CD4-positive, alpha-beta memory T cell (primary cell): ENCODE results near the gene ERCC5. TPM values are rescaled to one million over a fixed set of nuclear protein-coding genes. Genes with fewer than 3 reads are reported as not detected.
A peak's percentile ranks its signal among the peaks of the same experiment; 100 is the strongest.

Source experiments
- CTCF ChIA-PET: fragments of 350-600 bp; sonication (Branson Sonifier 250); formaldehyde crosslinking; loops from one replicate; lab custom pipeline; 2021; ENCODE audit warnings: inconsistent platforms; ENCODE audit not compliant: partially characterized antibody; lab: Charles Lee
- POLR2A ChIA-PET: fragments of 350-600 bp; sonication (Branson Sonifier 250); formaldehyde crosslinking; loops from one replicate; lab custom pipeline; 2021; ENCODE audit not compliant: partially characterized antibody; lab: Charles Lee
- DNase-seq, 5 donors: peaks; one replicate each; pipeline versions ENCODE4 v3.0.0 to v3.0.0-alpha.2; 2020 to 2022; ENCODE audit warnings: mixed read lengths in 1 of 5
- H3K27ac ChIP-seq: one replicate; pipeline ENCODE4 v1.7.0; 2013; ENCODE audit warnings: low read depth, low read length
- H3K27me3 ChIP-seq: 2 replicates; pipeline ENCODE4 v1.7.0; 2013; ENCODE audit warnings: mild to moderate bottlenecking, low read length, moderate library complexity; ENCODE audit not compliant: insufficient read depth
- H3K36me3 ChIP-seq: 2 replicates; pipeline ENCODE4 v1.7.0; 2013; ENCODE audit warnings: mild to moderate bottlenecking, low read length, moderate library complexity; ENCODE audit not compliant: insufficient read depth
- H3K4me1 ChIP-seq: 2 replicates; pipeline ENCODE4 v1.7.0; 2013; ENCODE audit warnings: mild to moderate bottlenecking, low read length, moderate library complexity; ENCODE audit not compliant: insufficient read depth
- H3K4me3 ChIP-seq, 2 donors: one replicate each; pipeline ENCODE4 v1.7.0; 2013; ENCODE audit warnings: low read length in 2 of 2, mild to moderate bottlenecking in 1 of 2
- H3K9me3 ChIP-seq, 2 donors: one replicate each; pipeline ENCODE4 v1.7.0; 2013; ENCODE audit warnings: low read length in 2 of 2, control low read depth in 1 of 2; ENCODE audit not compliant: control insufficient read depth in 1 of 2
- H3K27ac Mint-ChIP-seq, 7 donors: one replicate each; pipeline ENCODE4 v1.8.0; 2020 to 2021; ENCODE audit warnings: mixed read lengths in 7 of 7, mild to moderate bottlenecking in 6 of 7, inconsistent platforms in 3 of 7, moderate library complexity in 3 of 7
- H3K27me3 Mint-ChIP-seq, 2 donors: one replicate each; pipeline ENCODE4 v1.8.0; 2020 to 2021; ENCODE audit warnings: mixed read lengths in 2 of 2
- H3K36me3 Mint-ChIP-seq, 2 donors: one replicate each; pipeline ENCODE4 v1.8.0; 2020 to 2021; ENCODE audit warnings: mixed read lengths in 2 of 2, inconsistent platforms in 1 of 2, mild to moderate bottlenecking in 1 of 2
- H3K4me1 Mint-ChIP-seq, 4 donors: one replicate each; pipeline ENCODE4 v1.8.0; 2020 to 2021; ENCODE audit warnings: mixed read lengths in 4 of 4, mild to moderate bottlenecking in 1 of 4
- H3K4me3 Mint-ChIP-seq, 8 donors: one replicate each; pipeline ENCODE4 v1.8.0; 2020 to 2021; ENCODE audit warnings: mixed read lengths in 8 of 8, mild to moderate bottlenecking in 7 of 8, moderate library complexity in 6 of 8, inconsistent platforms in 3 of 8
- H3K9me3 Mint-ChIP-seq, 8 donors: one replicate each; pipeline ENCODE4 v1.8.0; 2020 to 2021; ENCODE audit warnings: mixed read lengths in 8 of 8, mild to moderate bottlenecking in 5 of 8, inconsistent platforms in 3 of 8, moderate library complexity in 1 of 8
- intact Hi-C: fragments of 100-400 bp; cut with micrococcal nuclease; formaldehyde crosslinking; loops from one replicate; pipeline ENCODE4 v1.15.1; 2023
- polyA plus RNA-seq, 2 donors: library from polyadenylated mRNA; unstranded; fragments of 300-500 nt; fragmentation: Illumina TruSeq; gene quantifications; one replicate each; pipeline ENCODE4 v1.2.3, GENCODE V29; 2021
- total RNA-seq, 2 experiments: library from RNA; stranded (reverse); gene quantifications; one replicate each; pipeline ENCODE4 v1.2.3, GENCODE V29; 2021

ERCC5 gene
- total and polyA plus RNA-seq, 4 experiments from 2014 or later: 23.6 to 136 (median 98.2) TPM

- ChIA-PET POLR2A (no interaction called here), CTCF (no interaction called here)
- H3K27ac Mint-ChIP-seq: peak overlapping the region in 1 of 7 donors; percentile 38
Observed at GRCh38 chr13:102817907-102818306, 27.9 kb upstream of the ERCC5 start.

DNA sequence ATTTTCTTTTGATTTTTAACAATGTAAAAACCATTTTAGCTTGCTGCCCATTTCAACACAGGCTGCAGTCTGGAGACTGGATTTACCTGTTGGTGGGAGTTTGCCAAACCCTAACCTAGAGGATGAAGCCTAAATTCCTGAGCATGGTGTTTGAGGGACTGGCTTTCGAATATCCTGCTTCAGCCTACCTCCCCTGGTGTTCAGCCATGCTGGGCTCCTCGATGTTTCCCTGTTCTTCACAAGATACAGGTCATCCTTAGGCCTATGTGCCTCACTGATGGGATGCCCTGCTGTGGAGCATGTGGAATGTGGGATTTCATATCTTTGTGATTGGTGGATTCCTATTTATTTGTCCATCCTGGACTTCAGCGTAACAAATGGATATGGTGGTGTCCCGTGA lies 20.4 kb upstream of the ERCC5 start:
- Mint-ChIP-seq H3K36me3 (peaks cover 23 to 30% of the 10 kb centered on the region in 2 donors), H3K27me3 (no peaks in the 10 kb centered on the region), H3K4me3 (no peak overlapping the region), H3K4me1 (no peaks in the 10 kb centered on the region), H3K9me3 (no peaks in the 10 kb centered on the region), H3K27ac (peak overlapping the region in 2 of 7 donors; percentile 4 to 58)
- Histone ChIP-seq H3K4me1 (no peaks in the 10 kb centered on the region), H3K4me3 (no peak overlapping the region), H3K27me3 (no peaks in the 10 kb centered on the region), H3K9me3 (no peaks in the 10 kb centered on the region), H3K36me3 (no peaks in the 10 kb centered on the region), H3K27ac (no peak overlapping the region)
- POLR2A ChIA-PET: no interaction called here
- DNase-seq: no peak
- CTCF ChIA-PET: no interaction called here
- intact Hi-C loops: no loop called here

More at GRCh38 chr13:102817907-102818306, 27.9 kb upstream of the ERCC5 start:
- no peaks in the 10 kb centered on the region for H3K9me3 ChIP-seq
- DNase-seq: no peak
- no peaks in the 10 kb centered on the region for H3K9me3 Mint-ChIP-seq
- intact Hi-C loops: no loop called here
- H3K4me3 Mint-ChIP-seq: no peak overlapping the region
- no peaks in the 10 kb centered on the region for H3K27me3 ChIP-seq
- H3K4me1 ChIP-seq: no peaks in the 10 kb centered on the region
- peaks cover 3 to 7% (median 6%) of the 10 kb centered on the region in 4 donors for H3K4me1 Mint-ChIP-seq
- H3K36me3 ChIP-seq: peaks cover 5% of the 10 kb centered on the region
- H3K36me3 Mint-ChIP-seq: peaks cover 35 to 36% of the 10 kb centered on the region in 2 donors
- H3K27me3 Mint-ChIP-seq: no peaks in the 10 kb centered on the region
- H3K27ac ChIP-seq: no peak overlapping the region
- no peak overlapping the region for H3K4me3 ChIP-seq

GRCh38 chr13:102825921-102826706 lies 19.7 kb upstream of the ERCC5 start:
- no peaks in the 10 kb centered on the region for H3K9me3 ChIP-seq
- peaks cover 23 to 30% of the 10 kb centered on the region in 2 donors for H3K36me3 Mint-ChIP-seq
- H3K27me3 ChIP-seq: no peaks in the 10 kb centered on the region
- ChIA-PET POLR2A (interaction anchor here (1.1 kb wide), 1 partner anchor 19 kb away, joined by 3 read pairs; the partner anchor contains the start of gene ERCC5), CTCF (no interaction called here)
- no peak overlapping the region for H3K4me3 Mint-ChIP-seq
- H3K27ac Mint-ChIP-seq: peak overlapping the region in 3 of 7 donors; percentile 20 to 58 (median 24)
- H3K9me3 Mint-ChIP-seq: no peaks in the 10 kb centered on the region
- intact Hi-C loops: no loop called here
- H3K4me1 ChIP-seq: no peaks in the 10 kb centered on the region
- no peaks in the 10 kb centered on the region for H3K36me3 ChIP-seq
- no peak overlapping the region for H3K4me3 ChIP-seq
- no peak for DNase-seq
- no peak overlapping the region for H3K27ac ChIP-seq
- H3K4me1 Mint-ChIP-seq: no peaks in the 10 kb centered on the region
- H3K27me3 Mint-ChIP-seq: no peaks in the 10 kb centered on the region

DNA sequence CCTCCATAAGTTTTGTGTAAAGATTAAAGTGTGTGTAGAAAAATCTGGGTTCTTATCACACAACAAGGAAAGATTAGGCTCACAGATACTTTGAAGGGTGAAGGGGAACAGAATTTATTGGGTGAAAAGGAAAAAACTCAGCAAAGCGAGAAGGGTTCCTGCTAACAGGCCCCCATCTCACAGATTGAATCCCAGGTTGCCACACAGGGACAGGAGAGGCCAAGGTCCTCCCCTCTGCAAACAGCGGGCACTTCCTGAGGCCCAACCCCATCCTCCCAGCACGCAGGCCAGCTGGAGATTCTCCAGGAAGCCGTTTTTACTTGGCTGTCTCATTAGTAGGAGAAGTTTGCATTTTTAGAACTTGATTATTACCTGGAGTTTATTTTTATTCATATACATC lies 15.2 kb upstream of the ERCC5 start:
- Histone ChIP-seq H3K4me3 (no peak overlapping the region), H3K27ac (no peak overlapping the region), H3K27me3 (no peaks in the 10 kb centered on the region), H3K9me3 (no peaks in the 10 kb centered on the region), H3K4me1 (no peaks in the 10 kb centered on the region), H3K36me3 (no peaks in the 10 kb centered on the region)
- intact Hi-C loops: no loop called here
- Mint-ChIP-seq H3K36me3 (peaks cover 10 to 13% of the 10 kb centered on the region in 2 donors), H3K9me3 (no peaks in the 10 kb centered on the region), H3K27me3 (no peaks in the 10 kb centered on the region), H3K4me3 (no peak overlapping the region), H3K4me1 (no peaks in the 10 kb centered on the region), H3K27ac (no peak overlapping the region)
- POLR2A ChIA-PET: interaction anchor here (1.4 to 2.0 kb wide), 2 partner anchors 15 to 31 kb away, joined by 3 to 8 read pairs; partner anchors contain the start of gene ERCC5
- CTCF ChIA-PET: interaction anchor here (1.5 kb wide), 1 partner anchor 15 kb away, joined by 4 read pairs; the partner anchor contains the start of gene ERCC5
- DNase-seq: no peak

DNA sequence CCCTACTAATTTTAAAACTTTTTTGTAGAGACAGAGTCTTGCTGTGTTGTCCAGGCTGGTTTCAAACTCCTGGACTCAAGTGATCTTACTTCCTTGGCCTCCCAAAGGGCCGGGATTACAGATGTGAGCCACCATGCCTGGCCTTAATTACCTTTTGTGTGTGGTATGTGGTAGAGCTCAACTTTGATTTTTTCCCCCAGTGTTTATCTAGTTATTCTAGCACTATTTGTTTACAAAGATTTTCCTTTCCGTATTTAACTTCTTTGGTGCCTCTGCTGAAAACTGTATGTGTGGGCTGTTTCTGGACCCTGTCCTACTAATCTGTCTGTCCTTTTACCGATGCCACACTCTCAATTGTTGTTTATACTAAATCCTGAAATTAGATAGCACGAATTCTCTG lies 9.4 kb upstream of the ERCC5 start:
- H3K4me3 Mint-ChIP-seq: no peak overlapping the region
- H3K27me3 ChIP-seq: no peaks in the 10 kb centered on the region
- H3K36me3 Mint-ChIP-seq: peaks cover 8 to 19% of the 10 kb centered on the region in 2 donors
- CTCF ChIA-PET: interaction anchor here (1.5 kb wide), 1 partner anchor 255 kb away, joined by 4 read pairs; no protein-coding TSS in a partner anchor
- POLR2A ChIA-PET: interaction anchor here (1.1 kb wide), 1 partner anchor 9 kb away, joined by 9 read pairs; the partner anchor contains the start of gene ERCC5
- H3K4me1 Mint-ChIP-seq: no peaks in the 10 kb centered on the region
- H3K4me1 ChIP-seq: no peaks in the 10 kb centered on the region
- intact Hi-C loops: no loop called here
- H3K36me3 ChIP-seq: no peaks in the 10 kb centered on the region
- H3K4me3 ChIP-seq: no peak overlapping the region
- no peak for DNase-seq
- H3K27ac ChIP-seq: no peak overlapping the region
- no peaks in the 10 kb centered on the region for H3K9me3 Mint-ChIP-seq
- no peak overlapping the region for H3K27ac Mint-ChIP-seq
- no peaks in the 10 kb centered on the region for H3K27me3 Mint-ChIP-seq
- H3K9me3 ChIP-seq: no peaks in the 10 kb centered on the region

DNA sequence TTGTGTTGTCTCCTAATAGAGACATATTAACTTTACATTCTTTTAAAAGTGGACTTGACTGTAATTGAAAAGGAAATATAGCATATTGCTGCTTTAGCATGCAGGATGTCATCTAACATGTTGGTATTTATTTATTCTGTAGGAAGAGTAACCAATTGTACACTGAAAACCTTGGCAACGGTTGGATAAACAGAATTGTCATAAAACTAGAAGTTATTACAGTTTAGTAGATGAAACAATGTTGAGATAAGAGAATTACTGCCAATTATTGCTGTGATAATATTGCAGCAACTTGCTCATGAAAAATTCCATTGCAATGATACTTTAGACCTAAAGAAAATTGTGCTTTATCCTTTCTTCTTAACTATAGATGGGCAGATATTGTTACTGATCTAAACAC lies 7.6 kb upstream of the ERCC5 start:
- H3K27me3 ChIP-seq: no peaks in the 10 kb centered on the region
- Mint-ChIP-seq H3K4me1 (no peaks in the 10 kb centered on the region), H3K9me3 (no peaks in the 10 kb centered on the region), H3K27ac (no peak overlapping the region), H3K36me3 (peaks cover 8 to 19% of the 10 kb centered on the region in 2 donors), H3K27me3 (no peaks in the 10 kb centered on the region), H3K4me3 (no peak overlapping the region)
- CTCF ChIA-PET: no interaction called here
- no peak overlapping the region for H3K27ac ChIP-seq
- H3K4me1 ChIP-seq: no peaks in the 10 kb centered on the region
- intact Hi-C loops: no loop called here
- H3K9me3 ChIP-seq: no peaks in the 10 kb centered on the region
- no peak for DNase-seq
- no peaks in the 10 kb centered on the region for H3K36me3 ChIP-seq
- POLR2A ChIA-PET: no interaction called here
- no peak overlapping the region for H3K4me3 ChIP-seq

- Mint-ChIP-seq H3K4me1 (no peaks in the 10 kb centered on the region), H3K4me3 (no peak overlapping the region), H3K36me3 (peaks cover 8 to 19% of the 10 kb centered on the region in 2 donors), H3K9me3 (no peaks in the 10 kb centered on the region), H3K27ac (peak overlapping the region in 2 of 7 donors; percentile 11 to 19), H3K27me3 (no peaks in the 10 kb centered on the region)
- Histone ChIP-seq H3K27me3 (no peaks in the 10 kb centered on the region), H3K4me1 (no peaks in the 10 kb centered on the region), H3K36me3 (no peaks in the 10 kb centered on the region), H3K4me3 (no peak overlapping the region), H3K9me3 (no peaks in the 10 kb centered on the region), H3K27ac (no peak overlapping the region)
- ChIA-PET POLR2A (no interaction called here), CTCF (no interaction called here)
- no peak for DNase-seq
- intact Hi-C loops: no loop called here
Observed at GRCh38 chr13:102838982-102839381, 6.8 kb upstream of the ERCC5 start.
